ENCODE data around the gene SPIRE2. TPM values are rescaled to one million over a fixed set of nuclear protein-coding genes. Genes with fewer than 3 reads are reported as not detected.
A peak's percentile ranks its signal among the peaks of the same experiment; 100 is the strongest.
"Not testable (repeated sequence)": the region's sequence is repeated elsewhere in the genome, so short reads cannot be mapped to it uniquely, and the experiment has no call there.

The SPIRE2 gene
- total RNA-seq, 1 donor from 2014 or later = 41.6 TPM

DNA sequence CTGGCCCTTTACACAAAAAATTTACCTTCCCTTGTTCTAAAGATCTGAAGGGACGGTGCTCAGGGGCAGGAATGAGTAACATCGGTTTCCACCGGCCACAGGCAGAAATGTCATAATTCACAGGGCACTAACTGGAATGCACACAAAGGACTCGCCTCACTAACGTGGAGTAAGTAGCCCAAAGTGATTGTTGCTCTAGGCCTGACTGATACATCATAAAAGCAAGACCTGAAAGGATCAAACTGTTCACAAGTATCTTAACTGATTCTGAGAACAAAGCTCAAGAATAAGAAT lies 36.2 kb downstream of the SPIRE2 start:
- DNase-seq (ENCODE audit: low spot score) = no peak

DNA sequence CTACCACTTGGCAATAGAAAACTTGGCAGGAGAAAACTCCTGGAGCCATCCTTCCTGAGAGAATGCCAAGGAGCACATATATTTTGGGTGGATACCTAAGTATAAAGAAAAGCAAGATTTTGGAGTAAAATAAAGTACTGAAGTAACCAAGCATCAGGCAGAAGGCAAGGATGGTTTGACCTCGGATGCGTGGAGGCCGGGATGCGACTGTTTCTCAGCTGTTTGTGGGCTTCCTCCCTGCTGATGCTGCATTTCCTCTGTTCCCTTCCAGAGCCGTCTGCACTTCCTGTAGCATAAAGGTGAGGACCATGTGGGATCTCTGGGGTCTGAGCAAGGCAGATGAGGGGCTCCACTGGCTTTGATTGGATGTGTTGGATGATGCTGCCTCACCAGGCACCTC lies 39.6 kb downstream of the SPIRE2 start:
- no peak for DNase-seq (ENCODE audit: low spot score)

GRCh38 chr16:89869911-89870310 lies 41.6 kb downstream of the SPIRE2 start:
- DNase-seq (ENCODE audit: low spot score) = no peak

DNA sequence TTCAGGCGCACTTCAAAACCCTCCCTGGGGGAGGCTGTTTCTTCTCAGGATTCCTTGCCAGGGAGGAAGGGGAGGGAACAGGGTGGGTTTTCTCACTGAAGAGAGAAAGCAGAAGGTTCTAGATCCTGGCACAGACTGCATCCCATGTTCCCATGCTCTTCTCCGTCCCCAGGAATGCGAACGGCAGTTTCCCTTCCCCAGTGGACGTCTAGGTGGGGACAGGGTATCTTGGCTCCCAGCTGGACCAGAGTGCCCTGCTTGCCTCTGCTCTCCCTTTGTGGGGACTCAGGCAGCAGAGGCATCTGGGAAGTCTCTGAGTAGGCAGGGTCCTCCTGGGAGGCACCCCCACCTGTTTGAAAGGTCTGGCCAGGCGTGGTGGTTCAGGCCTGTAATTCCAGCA lies 42.2 kb downstream of the SPIRE2 start:
- no peak for DNase-seq (ENCODE audit: low spot score)

DNA sequence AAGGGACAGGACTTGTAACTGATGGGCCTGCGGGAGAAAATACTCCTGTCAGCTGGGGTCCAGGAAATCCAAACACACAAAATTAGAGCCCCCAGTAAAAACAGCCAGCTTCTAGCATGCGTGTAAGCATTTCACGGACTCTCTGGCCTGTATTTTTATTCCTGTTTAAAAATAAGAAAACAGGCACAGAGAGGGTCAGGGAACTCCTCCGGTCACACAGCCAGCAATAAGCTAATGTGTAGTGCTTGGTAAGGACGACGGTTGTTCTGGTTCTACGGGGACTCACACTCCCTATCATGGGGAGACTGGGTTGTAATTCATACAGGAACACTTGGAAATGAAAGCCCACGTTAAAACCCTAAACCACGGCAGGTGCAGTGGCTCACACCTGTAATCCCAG lies 43.6 kb downstream of the SPIRE2 start:
- no peak for DNase-seq (ENCODE audit: low spot score)

GRCh38 chr16:89873109-89873971 lies 45.1 kb downstream of the SPIRE2 start, which contains the start of gene TCF25:
Gene TCF25, plus strand, starts transcription at chr16:89873592. Its CDS starts 76 bp downstream, at chr16:89873668.
- peak; percentile 87 for DNase-seq (ENCODE audit: low spot score)

DNA sequence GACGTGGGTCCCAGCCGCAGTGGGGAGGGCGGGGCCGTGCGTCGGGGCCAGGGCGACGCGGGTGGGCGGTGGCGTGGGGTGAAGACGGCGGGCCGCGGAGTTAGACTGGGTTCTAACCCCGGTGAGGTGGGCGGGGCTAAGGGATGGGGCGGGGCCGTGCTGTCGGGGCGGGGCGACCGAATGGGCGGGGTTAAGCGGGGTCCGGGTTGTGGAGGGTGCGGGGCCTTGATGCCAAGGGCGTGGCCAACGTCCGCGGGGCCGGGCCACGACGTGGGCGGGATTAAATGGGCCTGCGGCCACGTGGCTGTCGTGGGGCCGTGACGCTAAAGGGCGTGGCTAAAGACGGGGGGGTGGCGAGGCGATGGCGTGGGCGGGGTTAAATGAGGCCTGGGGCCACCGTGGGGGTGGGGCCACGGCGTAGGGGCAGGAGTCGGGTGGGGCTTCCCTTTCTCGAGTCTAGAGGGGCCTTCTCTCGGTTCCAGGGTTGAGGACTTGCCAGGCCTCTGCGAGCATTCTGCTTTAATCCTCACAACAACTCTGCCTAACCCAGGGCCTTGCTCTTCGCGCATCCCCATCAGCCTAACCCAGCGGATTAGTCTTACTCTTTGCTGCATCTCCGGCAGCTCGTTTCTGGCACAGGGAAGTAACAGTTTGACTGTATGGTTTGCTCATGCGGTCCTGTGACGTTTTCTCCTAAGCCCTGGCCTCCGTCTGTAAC lies 45.9 kb downstream of the SPIRE2 start:
- peak; percentile 96 for DNase-seq (ENCODE audit: low spot score)

DNA sequence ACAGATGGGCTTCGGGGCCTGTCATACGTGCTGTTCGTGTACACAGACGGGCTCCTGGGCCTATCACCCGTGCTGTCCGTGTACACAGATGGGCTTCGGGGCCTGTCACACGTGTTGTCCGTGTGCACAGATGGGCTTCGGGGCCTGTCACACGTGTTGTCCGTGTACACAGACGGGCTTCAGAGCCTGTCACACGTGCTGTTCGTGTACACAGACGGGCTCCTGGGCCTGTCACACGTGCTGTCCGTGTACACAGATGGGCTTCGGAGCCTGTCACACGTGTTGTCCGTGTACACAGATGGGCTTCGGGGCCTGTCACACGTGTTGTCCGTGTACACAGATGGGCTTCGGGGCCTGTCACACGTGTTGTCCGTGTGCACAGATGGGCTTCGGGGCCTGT lies 50.8 kb downstream of the SPIRE2 start:
- not testable (repeated sequence) for DNase-seq (ENCODE audit: low spot score)

DNA sequence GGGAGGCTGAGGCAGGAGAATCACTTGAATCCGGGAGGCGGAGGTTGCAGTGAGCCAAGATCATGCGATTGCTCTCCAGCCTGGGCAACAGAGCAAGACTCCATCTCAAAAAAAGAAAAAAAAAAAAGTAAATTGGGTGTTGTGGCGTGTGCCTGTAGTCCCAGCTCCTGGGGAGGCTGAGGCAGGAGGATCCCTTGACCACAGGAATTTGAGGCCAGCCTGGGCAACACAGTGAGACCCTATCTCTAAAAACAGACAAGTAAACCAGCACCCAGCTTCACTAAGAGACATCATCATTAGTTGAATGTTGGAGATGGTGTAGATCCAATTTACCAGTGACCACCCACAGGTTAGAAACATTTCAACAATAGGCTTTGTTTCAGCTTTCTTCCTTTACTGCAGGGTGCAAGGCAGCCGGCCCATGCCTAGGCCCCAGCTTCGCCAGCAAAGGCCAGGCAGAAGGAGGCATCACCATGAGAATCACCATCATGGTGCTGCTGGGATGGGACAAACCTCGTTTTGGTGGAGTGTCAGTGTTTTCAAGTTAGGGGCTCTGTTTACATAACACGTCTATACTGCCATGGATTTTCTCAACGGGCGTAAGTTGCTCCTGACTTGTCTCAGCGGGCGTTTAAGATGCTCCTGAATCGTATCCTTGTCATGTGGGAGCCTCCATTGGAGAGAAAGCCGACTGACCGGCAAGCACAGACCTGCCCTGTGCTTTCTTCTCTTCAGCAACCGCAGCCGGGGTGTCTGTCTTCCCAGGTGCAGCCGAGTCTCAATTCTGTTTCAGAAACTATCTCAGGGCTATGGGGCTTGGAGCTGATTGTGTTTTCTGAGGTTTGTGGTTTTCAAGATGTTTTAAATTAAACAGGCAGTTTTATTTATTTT lies 52.4 kb downstream of the SPIRE2 start:
- DNase-seq (ENCODE audit: low spot score) = no peak

DNA sequence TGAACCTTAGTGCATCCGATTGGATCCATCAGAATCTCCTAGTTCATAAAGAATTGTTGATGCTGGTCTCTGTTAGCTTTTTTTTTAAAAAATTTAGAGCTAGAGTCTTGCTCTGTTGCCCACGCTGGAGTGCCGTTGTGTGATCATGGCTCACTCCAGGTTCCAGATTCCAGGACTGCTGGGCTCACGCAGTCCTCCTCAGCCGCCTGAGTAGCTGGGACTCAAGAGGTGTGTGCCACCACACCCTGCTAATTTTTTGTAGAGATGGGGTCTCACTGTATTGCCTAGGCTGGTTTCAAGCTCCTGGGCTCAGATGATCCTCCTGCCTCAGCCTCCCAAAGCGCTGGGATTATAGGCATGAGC lies 53.1 kb downstream of the SPIRE2 start:
- no peak for DNase-seq (ENCODE audit: low spot score)

DNA sequence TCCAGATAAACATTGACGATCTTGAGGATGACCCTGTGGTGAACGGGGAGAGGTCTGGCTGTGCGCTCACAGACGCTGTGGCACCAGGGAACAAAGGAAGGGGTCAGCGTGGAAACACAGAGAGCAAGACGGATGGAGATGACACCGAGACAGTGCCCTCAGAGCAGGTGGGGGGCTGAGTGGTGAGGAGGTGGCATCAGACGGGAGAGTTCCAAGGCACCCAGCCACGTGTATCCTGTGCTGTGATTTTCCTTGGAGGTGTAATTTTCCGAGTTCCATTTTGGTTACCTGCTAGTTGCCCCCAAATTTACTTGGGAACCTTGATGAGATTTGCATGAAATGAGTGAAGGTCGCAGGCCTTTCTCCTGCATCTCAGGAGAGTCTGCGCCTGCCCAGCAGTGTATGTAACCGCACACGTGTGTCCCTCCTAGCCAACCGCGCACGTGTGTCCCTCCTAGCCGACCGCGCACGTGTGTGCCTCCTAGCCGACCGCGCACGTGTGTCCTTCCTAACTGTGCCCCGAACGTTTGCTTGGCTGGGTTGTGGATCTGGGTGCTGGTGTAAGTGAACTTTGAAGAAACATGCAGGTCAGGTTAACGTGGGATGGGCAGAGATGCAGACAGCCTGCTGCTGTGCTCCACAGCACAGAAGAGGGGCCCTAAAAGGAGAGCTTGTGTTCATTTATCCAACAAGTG lies 55.2 kb downstream of the SPIRE2 start:
- no peak for DNase-seq (ENCODE audit: low spot score)

GRCh38 chr16:89884041-89884421 lies 55.8 kb downstream of the SPIRE2 start:
- DNase-seq (ENCODE audit: low spot score) = no peak

DNA sequence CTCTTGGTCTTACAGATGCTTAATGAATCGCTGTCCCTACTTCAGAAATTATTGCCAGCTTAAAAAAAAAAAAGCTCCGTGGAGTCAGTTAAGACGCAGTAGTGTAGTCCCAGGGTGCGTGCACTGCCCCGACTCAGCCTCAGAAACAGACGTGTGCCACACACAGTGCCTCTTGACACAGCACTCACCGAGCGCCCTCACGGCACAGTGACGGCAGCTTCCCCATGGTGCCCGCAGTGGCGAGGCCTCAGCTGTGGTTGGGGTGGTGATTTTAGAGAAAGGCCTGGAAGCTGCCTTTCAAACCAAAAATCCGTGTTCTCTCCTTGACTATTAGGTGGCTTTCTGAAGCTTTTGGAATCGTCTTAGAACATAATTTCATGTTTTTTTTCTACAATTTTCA lies 59.0 kb downstream of the SPIRE2 start:
- no peak for DNase-seq (ENCODE audit: low spot score)

DNA sequence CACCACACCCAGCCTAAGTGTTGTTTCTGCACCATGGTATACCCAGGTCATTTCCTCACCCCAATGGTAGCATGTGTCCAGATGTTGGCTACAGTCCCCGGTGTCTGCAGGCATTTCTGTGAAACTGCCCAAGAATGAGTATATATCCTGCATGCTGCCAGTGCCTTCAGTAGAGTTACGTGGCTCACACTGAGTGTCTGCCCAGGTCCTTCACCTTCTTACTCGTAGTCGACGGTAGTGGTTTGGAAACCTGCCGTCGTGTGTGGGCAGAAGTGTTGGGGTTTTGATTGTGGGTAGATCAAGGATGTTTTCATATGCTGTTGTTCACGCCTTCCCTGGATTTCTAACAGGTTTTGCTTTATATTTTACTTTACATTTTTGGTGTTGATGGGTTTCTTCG lies 61.9 kb downstream of the SPIRE2 start:
- no peak for DNase-seq (ENCODE audit: low spot score)

DNA sequence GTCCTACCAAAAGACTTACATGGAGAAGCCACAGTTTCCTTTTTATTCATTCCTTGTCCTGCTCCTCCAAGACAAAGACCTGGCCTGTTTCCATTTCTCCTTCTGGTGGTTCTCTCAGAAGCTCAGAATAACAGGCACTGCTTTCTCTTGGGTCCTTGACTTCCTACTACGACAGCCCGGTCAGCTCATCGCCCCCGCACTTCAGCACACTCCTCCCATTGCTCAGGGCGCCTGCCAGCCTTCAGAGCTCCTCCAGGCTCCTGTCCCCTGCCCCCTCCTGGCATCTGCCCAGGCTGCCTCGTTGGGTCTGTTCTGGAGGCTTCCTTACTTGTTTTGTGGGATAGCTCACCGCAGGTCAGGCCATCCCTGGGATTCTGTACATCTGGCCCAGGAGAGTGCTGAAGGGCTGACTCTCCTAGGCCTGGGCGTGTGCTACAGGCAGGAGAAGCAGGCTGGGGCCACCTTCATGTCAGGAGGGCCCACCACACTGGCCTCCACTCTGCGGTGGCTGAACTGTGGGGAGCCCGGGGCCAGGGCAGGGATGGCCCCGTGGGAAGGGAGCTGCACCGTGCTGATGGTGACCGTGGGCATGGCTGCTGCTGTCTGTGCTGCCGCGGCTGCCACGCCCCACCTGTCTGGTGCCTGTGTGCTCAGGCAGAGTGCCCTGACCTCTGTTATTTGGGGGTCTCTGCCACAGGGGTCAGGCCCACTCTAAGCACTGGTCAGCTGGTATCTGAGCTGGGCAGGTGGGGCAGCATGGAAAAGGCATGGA lies 62.8 kb downstream of the SPIRE2 start:
- DNase-seq (ENCODE audit: low spot score) = no peak

DNA sequence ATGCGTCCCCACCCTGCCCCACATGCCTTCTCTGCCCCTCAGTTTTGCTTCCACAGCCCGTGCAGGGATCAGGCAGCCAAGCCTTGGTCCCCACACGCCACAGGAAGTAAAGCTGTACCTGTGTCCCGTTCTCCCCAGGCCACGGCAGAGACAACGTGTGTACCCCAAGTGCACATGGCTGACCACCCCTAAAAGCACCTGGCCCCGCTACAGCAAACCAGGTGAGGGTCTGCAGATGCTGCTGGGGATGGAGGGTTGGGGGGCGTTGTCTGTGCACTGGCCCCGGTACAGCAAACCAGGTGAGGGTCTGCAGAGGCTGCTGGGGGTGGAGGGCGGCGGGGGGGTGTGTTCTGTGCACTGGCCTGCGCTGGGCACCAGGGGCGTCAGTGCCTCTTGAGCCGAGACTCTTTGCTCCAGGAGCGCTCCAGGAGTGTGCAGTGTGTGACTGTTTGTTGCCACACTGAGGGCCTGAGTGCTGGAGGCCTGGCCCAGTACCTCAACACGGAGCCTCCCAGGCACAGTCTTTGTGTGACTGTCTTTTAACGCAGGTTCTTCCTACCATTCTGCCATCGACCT lies 63.9 kb downstream of the SPIRE2 start:
- no peak for DNase-seq (ENCODE audit: low spot score)

DNA sequence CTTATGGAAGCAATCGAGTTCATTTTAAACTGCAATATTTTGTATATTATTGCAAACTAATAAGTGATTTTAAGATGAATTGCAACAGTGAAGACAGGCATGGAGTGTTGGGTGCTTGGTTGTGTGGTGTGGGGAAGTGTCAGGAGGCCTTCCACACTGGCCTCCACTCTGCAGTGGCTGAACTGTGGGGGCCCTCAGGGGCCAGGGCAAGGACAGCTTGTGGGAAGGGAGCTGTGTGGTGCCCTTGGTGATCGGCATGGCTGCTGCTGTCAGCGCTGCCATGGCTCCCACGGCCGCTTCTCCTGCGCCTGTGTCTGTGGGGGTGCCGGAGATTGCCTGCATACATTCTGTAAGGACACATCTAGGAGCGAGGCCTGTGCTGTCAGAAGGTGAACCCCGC lies 64.4 kb downstream of the SPIRE2 start:
- no peak for DNase-seq (ENCODE audit: low spot score)

DNA sequence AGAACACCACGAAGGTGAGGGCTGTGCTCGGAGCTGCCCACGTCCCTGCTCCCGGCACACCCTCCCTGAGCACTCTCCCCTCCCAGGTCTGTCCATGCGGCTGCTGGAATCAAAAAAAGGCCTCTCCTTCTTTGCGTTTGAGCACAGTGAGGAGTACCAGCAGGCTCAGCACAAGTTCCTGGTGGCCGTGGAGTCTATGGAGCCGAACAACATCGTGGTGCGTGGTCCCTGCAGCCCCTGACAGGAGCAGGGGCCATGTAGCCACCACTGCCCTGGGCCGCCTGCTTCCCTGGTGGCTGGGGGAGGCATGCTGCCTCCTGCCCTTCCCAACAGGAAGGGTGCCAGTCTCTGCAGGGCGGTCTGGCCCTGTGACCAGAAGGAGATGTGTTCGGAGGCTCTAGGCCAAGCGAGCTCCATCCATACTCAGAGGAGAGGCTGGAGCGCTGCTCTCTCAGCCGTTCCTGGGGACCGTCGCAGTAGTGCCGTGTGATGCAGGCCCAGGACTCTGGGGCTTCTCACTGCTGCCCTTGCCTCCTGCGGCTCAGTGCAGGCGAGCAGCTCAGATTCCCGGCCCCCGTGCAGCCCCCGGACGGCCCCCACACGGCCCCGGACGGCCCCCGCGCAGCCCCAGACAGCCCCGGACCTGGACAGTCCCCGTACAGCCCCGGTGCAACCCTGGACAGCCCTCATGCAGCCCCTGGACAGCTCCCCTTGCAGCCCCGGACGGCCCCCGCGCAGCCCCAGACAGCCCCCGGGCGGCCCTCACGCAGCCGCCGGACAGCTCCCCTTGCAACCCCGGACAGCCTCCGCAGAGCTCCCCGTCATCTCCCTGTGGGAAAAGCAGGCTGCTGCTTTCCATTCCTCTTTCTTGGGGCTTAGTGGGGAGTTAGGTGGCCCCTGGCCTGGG lies 65.6 kb downstream of the SPIRE2 start:
- DNase-seq (ENCODE audit: low spot score) = no peak

- no peak for DNase-seq (ENCODE audit: low spot score)
Observed at GRCh38 chr16:89895482-89896250, 67.4 kb downstream of the SPIRE2 start.
